NCI-H1436 (cell line): ENCODE measurements around the gene MTHFSD.

Experiments
- DNase-seq: peaks from one replicate; lab custom pipeline; 2025; lab: John Stamatoyannopoulos, UW

MTHFSD gene

DNA sequence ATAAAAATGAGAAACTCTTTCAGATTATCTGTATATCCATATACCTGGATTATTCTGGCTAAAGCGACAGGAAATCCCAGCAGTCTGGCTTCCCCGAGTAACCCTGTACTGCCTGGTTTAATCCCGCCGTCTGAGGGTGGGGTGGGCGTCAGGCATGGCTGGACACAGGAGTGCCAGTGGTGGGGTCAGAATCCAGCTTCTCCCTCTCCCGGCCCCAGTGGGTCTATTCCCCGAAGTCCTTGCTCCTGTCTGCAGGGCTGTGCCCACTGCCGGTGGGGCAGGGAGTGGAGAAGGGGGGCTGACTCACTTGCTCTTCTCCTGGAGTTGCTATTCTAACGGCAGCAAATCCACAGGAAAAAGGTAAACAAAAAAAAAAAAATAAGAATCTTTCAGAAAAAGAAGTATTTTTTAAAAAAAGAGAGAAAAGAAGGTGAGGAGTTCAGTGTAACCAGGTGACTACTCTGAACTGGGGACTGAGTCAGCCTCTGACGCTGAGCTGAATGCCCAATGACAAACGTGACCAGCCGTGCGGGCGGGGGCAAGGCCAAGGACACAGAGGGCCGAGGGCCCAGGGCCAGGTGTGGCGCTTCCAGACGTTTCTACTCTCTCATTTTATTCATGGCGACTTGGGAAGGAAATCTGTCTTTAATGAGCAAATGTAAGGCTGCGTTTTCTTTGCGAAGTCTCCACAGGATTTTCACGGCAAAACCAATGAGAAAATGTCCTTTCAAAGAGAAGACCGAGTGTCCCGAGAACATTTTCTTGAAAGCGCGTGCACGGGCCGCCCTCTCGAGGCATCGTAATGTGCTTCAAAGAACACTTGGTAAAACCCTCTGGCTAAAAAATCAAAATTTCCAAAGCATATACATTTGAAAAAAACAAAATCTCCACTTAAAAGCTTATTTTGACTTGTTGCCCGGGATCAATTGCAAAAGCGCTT, 24.5 kb downstream of the MTHFSD start:
- DNase-seq: no peak

- DNase-seq: no peak
These were observed 25.9 kb downstream of the MTHFSD start for GRCh38 chr16:86529160-86529559.

GRCh38 chr16:86528061-86528929, 26.7 kb downstream of the MTHFSD start:
- DNase-seq: no peak

GRCh38 chr16:86527366-86527765, 27.7 kb downstream of the MTHFSD start:
- DNase-seq: no peak

DNA sequence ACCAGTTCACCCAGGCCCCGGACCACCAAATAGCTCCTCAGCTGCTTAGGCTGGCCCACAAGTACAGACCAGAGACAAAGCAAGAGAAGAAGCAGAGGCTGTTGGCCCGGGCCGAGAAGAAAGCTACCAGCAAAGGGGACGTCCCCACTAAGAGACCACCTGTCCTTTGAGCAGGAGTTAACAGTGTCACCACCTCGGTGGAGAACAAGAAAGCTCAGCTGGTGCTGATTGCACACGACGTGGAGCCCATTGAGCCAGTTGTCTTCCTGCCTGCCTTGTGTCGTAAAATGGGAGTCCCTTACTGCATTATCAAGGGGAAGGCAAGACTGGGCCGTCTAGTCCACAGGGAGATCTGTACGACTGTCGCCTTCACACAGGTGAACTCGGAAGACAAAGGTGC, 29.3 kb downstream of the MTHFSD start:
- no peak for DNase-seq

DNA sequence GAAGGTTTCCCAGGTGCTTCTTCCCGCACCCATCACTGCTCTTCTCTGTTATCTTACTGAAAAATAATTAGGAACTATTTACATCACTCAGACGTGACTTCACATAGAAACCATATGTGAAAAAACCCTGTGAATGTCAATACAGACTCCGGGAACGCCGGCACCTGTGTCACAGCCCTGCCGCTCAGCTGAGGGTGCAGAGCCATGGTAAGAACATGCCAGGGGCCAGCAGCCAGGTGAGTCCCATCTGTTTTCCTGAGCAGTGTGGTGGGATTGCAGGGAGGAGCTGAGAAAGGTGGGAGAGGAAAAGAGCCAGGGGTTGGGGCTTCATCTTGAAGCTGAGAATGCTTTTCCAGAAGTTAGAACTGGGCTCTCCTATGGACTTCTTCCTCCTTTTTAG, 31.0 kb downstream of the MTHFSD start:
- DNase-seq: no peak

DNA sequence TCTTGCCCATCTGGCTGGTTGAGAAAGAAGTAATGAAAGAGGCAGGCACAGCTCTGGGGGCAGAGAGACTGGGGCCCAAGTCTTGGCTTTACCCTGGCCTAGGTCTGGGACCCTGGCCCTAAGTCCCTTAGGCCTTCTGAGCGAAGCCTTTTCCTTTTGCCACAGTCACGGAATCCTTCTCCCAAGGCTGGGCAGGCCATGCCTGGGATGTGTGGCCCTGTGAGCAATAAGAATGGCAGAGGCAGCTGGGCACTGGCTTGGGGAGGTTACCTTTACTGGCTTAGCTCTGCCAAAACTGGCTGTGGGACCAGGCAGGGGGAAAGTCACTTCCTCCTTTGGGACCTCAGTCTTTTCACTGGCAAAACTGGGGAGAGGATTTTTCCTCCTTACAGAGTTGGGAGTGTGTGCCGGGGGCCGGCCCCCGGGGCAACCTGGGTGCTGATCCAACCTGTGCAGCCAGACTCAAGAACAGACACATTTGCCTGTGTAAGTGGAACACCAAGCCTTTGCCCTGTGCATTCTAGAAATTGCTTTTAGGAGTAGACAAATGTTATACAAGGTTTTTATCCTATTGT, 31.8 kb downstream of the MTHFSD start:
- DNase-seq: no peak

- DNase-seq: no peak
These were observed 32.4 kb downstream of the MTHFSD start for GRCh38 chr16:86522634-86523033.

GRCh38 chr16:86521236-86522197, 33.5 kb downstream of the MTHFSD start:
- DNase-seq: no peak

- DNase-seq: no peak
These were observed 34.5 kb downstream of the MTHFSD start for GRCh38 chr16:86520317-86521210.

GRCh38 chr16:86519649-86520316, 35.3 kb downstream of the MTHFSD start:
- peak; percentile 19 for DNase-seq

DNA sequence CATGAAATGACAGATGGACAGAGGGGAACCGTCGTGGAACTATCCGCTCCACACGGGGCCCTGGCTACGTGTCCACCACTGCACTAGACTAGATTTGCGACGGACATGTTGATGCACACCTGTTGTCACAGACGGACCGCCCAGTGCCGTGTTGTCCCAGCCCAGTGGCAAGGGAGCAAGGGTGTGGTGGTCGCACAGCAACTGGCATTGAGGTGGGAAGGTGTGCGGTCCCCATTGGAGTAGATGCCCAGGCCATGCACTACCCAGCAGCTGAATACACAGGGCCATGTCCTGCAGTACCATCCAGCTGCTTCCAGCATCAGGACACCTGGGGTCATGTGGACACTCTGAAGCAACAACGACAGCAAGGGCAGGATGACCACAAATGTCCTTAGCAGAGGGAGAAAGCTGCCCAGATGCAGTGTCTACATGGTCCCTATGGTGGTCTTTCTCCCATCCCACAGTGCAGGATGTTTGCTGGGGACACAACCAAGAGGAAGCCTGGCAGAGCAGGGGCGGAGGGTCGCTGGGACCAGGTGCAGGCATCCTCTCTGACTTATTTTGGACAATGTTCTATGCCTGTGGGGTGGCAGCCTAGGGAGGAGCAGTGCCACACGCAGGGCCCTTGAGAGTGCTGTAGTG, 35.9 kb downstream of the MTHFSD start:
- DNase-seq: no peak

GRCh38 chr16:86517652-86518258, 37.3 kb downstream of the MTHFSD start:
- no peak for DNase-seq

DNA sequence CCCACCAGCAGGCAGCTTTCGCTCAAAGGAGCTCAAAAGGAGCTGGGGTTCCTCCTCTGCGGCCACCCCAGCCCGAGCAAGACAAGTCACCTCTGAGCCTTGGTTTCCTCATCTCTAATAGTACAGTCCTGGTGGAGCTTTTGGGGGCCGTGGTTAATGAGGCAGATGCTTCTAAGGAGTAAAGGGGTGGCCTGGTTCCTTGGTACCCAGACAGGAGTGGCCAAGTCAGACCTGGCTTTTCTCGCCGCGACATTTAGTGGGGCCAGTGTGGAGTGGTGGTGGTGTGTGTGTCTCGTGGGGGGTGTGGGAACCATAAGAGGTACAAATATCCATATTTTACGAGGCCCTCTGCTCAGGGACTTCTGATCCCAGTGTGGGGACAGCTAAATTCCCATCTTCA, 38.0 kb downstream of the MTHFSD start:
- no peak for DNase-seq

GRCh38 chr16:86516623-86517003, 38.4 kb downstream of the MTHFSD start:
- DNase-seq: no peak

DNA sequence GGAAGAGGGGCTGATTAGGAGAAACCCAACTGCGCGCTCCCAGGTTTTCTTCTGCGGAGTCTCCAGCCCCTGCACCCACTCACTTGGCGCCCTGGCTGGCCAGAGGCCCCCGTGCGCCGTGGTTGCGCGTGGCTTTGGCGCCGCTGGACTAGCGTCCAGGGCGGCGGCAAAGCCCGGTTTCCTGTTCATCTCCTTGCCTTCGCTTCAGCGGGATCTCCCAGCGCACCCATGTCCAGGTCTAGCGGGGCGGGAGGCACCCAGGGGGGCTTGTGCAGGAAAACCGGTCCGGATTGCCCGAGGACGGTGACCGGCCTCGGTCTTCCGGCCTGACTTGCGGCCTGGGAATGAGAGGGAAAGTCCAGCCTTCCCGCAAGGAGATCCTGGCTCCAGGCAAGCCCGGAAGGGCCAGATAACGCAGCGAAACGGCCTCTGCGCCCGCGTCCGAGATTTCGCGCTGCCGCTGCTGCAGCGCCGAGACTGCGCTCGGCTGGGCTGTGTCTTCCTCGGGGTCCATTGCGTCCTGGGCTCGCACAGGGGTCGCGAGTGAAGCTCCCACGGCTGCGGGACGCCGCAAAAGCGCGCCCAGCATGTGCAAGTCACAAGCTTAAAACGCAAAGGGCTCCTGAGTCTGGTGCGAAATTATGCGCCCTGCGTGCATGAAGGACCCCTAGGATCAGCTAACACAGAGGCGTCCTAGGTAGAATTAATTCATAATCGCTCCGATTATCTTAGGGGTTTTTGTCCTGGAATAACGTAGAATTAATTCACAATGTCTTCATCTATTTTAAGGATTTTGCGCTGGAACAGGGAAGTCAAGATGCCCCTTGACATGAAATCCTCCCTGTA, 39.0 kb downstream of the MTHFSD start:
- DNase-seq: no peak

GRCh38 chr16:86515413-86515776, 39.6 kb downstream of the MTHFSD start:
- DNase-seq: no peak
